IMR-90 (cell line): ENCODE data around the gene SLC25A26. TPM values are rescaled to one million over a fixed set of nuclear protein-coding genes. Genes with fewer than 3 reads are reported as not detected.

ENCODE experiments used
- ATAC-seq: fragments of 200-7000 bp; cut with Tn5 transposase; 2 replicates; pipeline ENCODE4 v1.9.1; 2020; ENCODE audit warnings: low read depth, mild to moderate bottlenecking, moderate library complexity
- BruUV-seq: library from RNA; stranded (reverse); fragments of 400-500 nt; replicated peaks from 2 replicates; lab custom pipeline; 2021; lab: Mats Ljungman, UMichigan
- CTCF ChIA-PET: fragments of 300-600 bp; formaldehyde crosslinking; extraction: SDS; loops from one replicate; lab custom pipeline; 2021; ENCODE audit warnings: antibody characterized with exemption; lab: Yijun Ruan, JAX
- POLR2A ChIA-PET: fragments of 300-600 bp; sonication (Branson Sonifier 250); formaldehyde crosslinking; loops from one replicate; lab custom pipeline; 2022; ENCODE audit warnings: antibody characterized with exemption; ENCODE audit not compliant: unreplicated experiment; lab: Charles Lee
- DNase-seq: peaks from one replicate; pipeline ENCODE4 v3.0.0; 2013
- H2AFZ ChIP-seq: replicated peaks from 2 replicates; pipeline ENCODE3; 2013; ENCODE audit warnings: low read length, mild to moderate bottlenecking; ENCODE audit not compliant: poor library complexity
- H2AK5ac ChIP-seq: 2 replicates; pipeline ENCODE4 v1.6.1; 2013; ENCODE audit warnings: low read depth, low read length, inconsistent platforms
- H2AK9ac ChIP-seq: replicated peaks from 2 replicates; pipeline ENCODE3; 2013; ENCODE audit warnings: mild to moderate bottlenecking, low read depth, low read length, moderate library complexity; ENCODE audit not compliant: poor library complexity
- H2BK120ac ChIP-seq: 2 replicates; pipeline ENCODE4 v1.6.1; 2013; ENCODE audit warnings: low read depth, low read length, inconsistent platforms
- H2BK15ac ChIP-seq: 3 replicates; pipeline ENCODE4 v1.6.1; 2013; ENCODE audit warnings: low read depth, low read length, inconsistent platforms
- H2BK20ac ChIP-seq: 2 replicates; pipeline ENCODE4 v1.6.1; 2013; ENCODE audit warnings: low read depth, mild to moderate bottlenecking, inconsistent platforms, low read length, moderate library complexity
- H2BK5ac ChIP-seq: 2 replicates; pipeline ENCODE4 v1.6.1; 2013; ENCODE audit warnings: mild to moderate bottlenecking, low read depth, low read length, inconsistent platforms; ENCODE audit not compliant: poor library complexity, severe bottlenecking
- H3K14ac ChIP-seq: replicated peaks from 2 replicates; pipeline ENCODE4 v1.6.1; 2013; ENCODE audit warnings: low read depth, low read length, inconsistent platforms
- H3K18ac ChIP-seq: 2 replicates; pipeline ENCODE4 v1.6.1; 2013; ENCODE audit warnings: low read depth, low read length, control low read depth
- H3K23ac ChIP-seq: 2 replicates; pipeline ENCODE4 v1.6.1; 2013; ENCODE audit warnings: low read depth, low read length, inconsistent platforms
- H3K27ac ChIP-seq: 2 replicates; pipeline ENCODE4 v1.5.1; 2013; ENCODE audit warnings: mild to moderate bottlenecking, control low read depth, low read length; ENCODE audit not compliant: insufficient read depth
- H3K27me3 ChIP-seq: 2 replicates; pipeline ENCODE4 v1.6.1; 2013; ENCODE audit warnings: low read length; ENCODE audit not compliant: control insufficient read depth, insufficient read depth
- H3K36me3 ChIP-seq: 2 replicates; pipeline ENCODE4 v1.6.1; 2013; ENCODE audit warnings: low read length, mixed read lengths; ENCODE audit not compliant: control insufficient read depth, insufficient read depth
- H3K4ac ChIP-seq: 2 replicates; pipeline ENCODE4 v1.6.1; 2013; ENCODE audit warnings: low read depth, low read length, inconsistent platforms
- H3K4me1 ChIP-seq: 2 replicates; pipeline ENCODE4 v1.6.1; 2013; ENCODE audit warnings: low read length, mixed read lengths; ENCODE audit not compliant: control insufficient read depth, insufficient read depth
- H3K4me2 ChIP-seq: 2 replicates; pipeline ENCODE4 v1.6.1; 2013; ENCODE audit warnings: low read depth, mild to moderate bottlenecking, control low read depth, low read length, moderate library complexity
- H3K4me3 ChIP-seq: 2 replicates; pipeline ENCODE4 v1.5.1; 2013; ENCODE audit warnings: low read depth, mild to moderate bottlenecking, control low read depth, low read length, moderate library complexity; ENCODE audit not compliant: insufficient read depth
- H3K56ac ChIP-seq: 2 replicates; pipeline ENCODE4 v1.6.1; 2013; ENCODE audit warnings: low read length, inconsistent platforms; ENCODE audit not compliant: insufficient read depth; ENCODE audit errors: extremely low read depth
- H3K79me1 ChIP-seq, 2 experiments: 2 replicates each; pipeline ENCODE4 v1.6.1; 2013; ENCODE audit warnings: low read length in 2 of 2, inconsistent platforms in 1 of 2, low read depth in 1 of 2
- H3K9ac ChIP-seq: 2 replicates; pipeline ENCODE4 v1.6.1; 2013; ENCODE audit warnings: low read depth, low read length, control low read depth
- H3K9me1 ChIP-seq: 2 replicates; pipeline ENCODE4 v1.6.1; 2013; ENCODE audit warnings: low read length, inconsistent platforms; ENCODE audit not compliant: insufficient read depth
- H3K9me3 ChIP-seq: 2 replicates; pipeline ENCODE4 v1.6.1; 2013; ENCODE audit warnings: low read length; ENCODE audit not compliant: control insufficient read depth, insufficient read depth
- H4K20me1 ChIP-seq: 2 replicates; pipeline ENCODE4 v1.6.1; 2013; ENCODE audit warnings: low read length, inconsistent platforms; ENCODE audit not compliant: insufficient read depth
- H4K5ac ChIP-seq: 2 replicates; pipeline ENCODE4 v1.6.1; 2013; ENCODE audit warnings: mild to moderate bottlenecking, low read depth, low read length, control low read depth
- H4K8ac ChIP-seq, 2 experiments: 2 replicates each; pipeline ENCODE4 v1.6.1; 2013; ENCODE audit warnings: low read depth in 2 of 2, low read length in 2 of 2, control low read depth in 1 of 2, inconsistent platforms in 1 of 2
- H4K91ac ChIP-seq: 2 replicates; pipeline ENCODE4 v1.6.1; 2013; ENCODE audit warnings: low read depth, low read length, inconsistent platforms; ENCODE audit not compliant: insufficient read depth
- BHLHE40 ChIP-seq: fragments of 150-350 bp; IDR thresholded peaks from 2 replicates; pipeline ENCODE4 v1.6.1; 2016; ENCODE audit warnings: mild to moderate bottlenecking, low read depth, low read length
- CEBPB ChIP-seq: IDR thresholded peaks from 2 replicates; pipeline ENCODE4 v1.6.1; 2012; ENCODE audit warnings: low read depth, low read length, improper control_type of control experiment
- CHD1 ChIP-seq: IDR thresholded peaks from 2 replicates; pipeline ENCODE4 v1.6.1; 2012; ENCODE audit warnings: low read depth, low read length, improper control_type of control experiment
- FOS ChIP-seq: fragments of 150-350 bp; IDR thresholded peaks from 2 replicates; pipeline ENCODE4 v1.6.1; 2016; ENCODE audit warnings: low read depth, low read length
- MAFK ChIP-seq: IDR thresholded peaks from 2 replicates; pipeline ENCODE4 v1.6.1; 2012; ENCODE audit warnings: low read depth, low read length, improper control_type of control experiment
- MAZ ChIP-seq: IDR thresholded peaks from 2 replicates; pipeline ENCODE4 v1.6.1; 2012; ENCODE audit warnings: low read depth, mild to moderate bottlenecking, low read length, improper control_type of control experiment, moderate library complexity, borderline replicate concordance
- MXI1 ChIP-seq: IDR thresholded peaks from 2 replicates; pipeline ENCODE4 v1.6.1; 2012; ENCODE audit warnings: low read depth, mild to moderate bottlenecking, low read length, moderate library complexity, borderline replicate concordance
- NFE2L2 ChIP-seq: fragments of 150-350 bp; IDR thresholded peaks from 2 replicates; pipeline ENCODE4 v1.6.1; 2016; ENCODE audit warnings: low read depth, mild to moderate bottlenecking, low read length
- POLR2A ChIP-seq: IDR thresholded peaks from 2 replicates; pipeline ENCODE4 v1.6.1; 2012; ENCODE audit warnings: mild to moderate bottlenecking, low read depth, low read length
- RAD21 ChIP-seq: IDR thresholded peaks from 2 replicates; pipeline ENCODE4 v1.6.1; 2012; ENCODE audit warnings: low read length, improper control_type of control experiment
- RCOR1 ChIP-seq: IDR thresholded peaks from 2 replicates; pipeline ENCODE4 v1.6.1; 2012; ENCODE audit warnings: mild to moderate bottlenecking, low read length, improper control_type of control experiment; ENCODE audit not compliant: insufficient replicate concordance
- RFX5 ChIP-seq: IDR thresholded peaks from 2 replicates; pipeline ENCODE4 v1.8.0; 2012; ENCODE audit warnings: low read depth, mild to moderate bottlenecking, low read length, moderate library complexity
- SMC3 ChIP-seq: fragments of 150-350 bp; IDR thresholded peaks from 2 replicates; pipeline ENCODE4 v1.6.1; 2016; ENCODE audit warnings: low read depth, mild to moderate bottlenecking, antibody characterized with exemption, low read length, moderate library complexity
- WGBS, 2 experiments: methylation state at CpG; one replicate each; pipeline versions ENCODE4 v1.1.5 to v1.1.7; 2013; ENCODE audit warnings: missing lambda C conversion rate in 2 of 2; ENCODE audit not compliant: insufficient read length in 1 of 2; ENCODE audit errors: extremely low coverage in 2 of 2; 5-methylcytosine and 5-hydroxymethylcytosine counted together
- dilution Hi-C: fragments of 300-500 bp; cut with HindIII; formaldehyde crosslinking; loops from one replicate; pipeline ENCODE4 v1.14.3; 2018; ENCODE audit warnings: low sequenced_read_pairs; ENCODE audit not compliant: unreplicated experiment
- in situ Hi-C: fragments of 300-500 bp; cut with MboI; formaldehyde crosslinking; loops from 3 replicates; pipeline ENCODE4 v1.14.3; 2019; ENCODE audit warnings: low sequenced_read_pairs, inconsistent platforms, mixed read lengths
- intact Hi-C: fragments of 100-400 bp; cut with micrococcal nuclease; formaldehyde crosslinking; loops from 2 replicates; pipeline ENCODE4 v1.10.0; 2022
- polyA plus RNA-seq, 3 experiments: library from polyadenylated mRNA; depleted of rRNA; stranded (reverse); fragments of >200 nt; gene quantifications; 2 replicates each; pipeline ENCODE4 v1.2.3, GENCODE V29; 2012; ENCODE audit warnings: low replicate concordance in 1 of 3
- total RNA-seq: library from RNA; depleted of rRNA; stranded (reverse); fragments of >200 nt; gene quantifications from 2 replicates; pipeline ENCODE4 v1.2.3, GENCODE V29; 2012
- TF ChIP-seq, protein P1 (sequence below): fragments of 150-350 bp; IDR thresholded peaks from 2 replicates; pipeline ENCODE4 v1.6.1; 2017; ENCODE audit warnings: mild to moderate bottlenecking, antibody characterized with exemption, low read length, low read depth
- TF ChIP-seq, protein P2 (sequence below): conservative IDR thresholded peaks from 2 replicates; pipeline ENCODE4 v1.5.1; 2012; ENCODE audit warnings: mild to moderate bottlenecking, low read depth, low read length, improper control_type of control experiment
- TF ChIP-seq, protein P3 (sequence below): fragments of 150-350 bp; IDR thresholded peaks from 2 replicates; pipeline ENCODE4 v1.6.1; 2016; ENCODE audit warnings: low read depth, mild to moderate bottlenecking, low read length, moderate library complexity, borderline replicate concordance

SLC25A26 gene
- total and polyA plus RNA-seq, 2 of the 4 experiments (the other 2 are of a cell fraction), result 10.9 to 12.7 TPM

DNA sequence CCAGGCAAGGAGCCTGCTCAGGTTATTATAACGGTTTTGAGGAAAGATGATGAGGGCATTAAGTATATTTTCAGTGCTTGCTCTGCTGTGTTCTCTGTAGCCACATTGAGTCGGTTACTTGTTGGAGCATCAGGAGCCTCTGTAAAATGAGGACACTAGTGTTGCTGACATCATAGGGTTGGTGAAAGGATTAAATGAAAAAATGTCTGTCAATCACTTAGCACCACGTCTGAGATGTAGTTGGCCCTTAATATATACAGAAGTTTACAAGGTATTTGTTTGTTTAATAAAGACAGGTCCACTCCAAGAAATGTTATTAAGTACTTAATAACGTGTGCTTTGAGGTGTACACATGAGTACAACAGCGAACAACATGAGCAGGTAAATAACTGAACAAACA, 735 bp upstream of the SLC25A26 start:
- intact Hi-C loops (no loop called here), dilution Hi-C loops (no loop called here), in situ Hi-C loops (no loop called here)
- Histone ChIP-seq H3K4me3 (no peak overlapping the region), H3K18ac (no peak overlapping the region), H3K79me1 (peaks cover 11% of the 10 kb centered on the region in 2 experiments; a peak in 3 of 4 replicates), H3K9ac (no peak overlapping the region), H3K27me3 (peaks cover 4% of the 10 kb centered on the region), H3K4ac (no peak overlapping the region), H3K9me3 (no peaks in the 10 kb centered on the region), H3K14ac (no peak overlapping the region), H3K56ac (no peak overlapping the region), H4K91ac (no peak overlapping the region), H2AK9ac (no peak overlapping the region), H3K36me3 (no peaks in the 10 kb centered on the region), H3K4me2 (peak overlapping the region; percentile 51; the same call in 1 of the 2 replicates), H3K23ac (no peak overlapping the region), H2AFZ (no peak overlapping the region), H2BK5ac (no peak overlapping the region), H4K20me1 (no peaks in the 10 kb centered on the region; the same call in 1 of the 2 replicates), H2BK15ac (no peak overlapping the region), H3K4me1 (no peaks in the 10 kb centered on the region), H4K5ac (no peak overlapping the region), H3K27ac (no peak overlapping the region), H2BK120ac (no peak overlapping the region), H2AK5ac (no peak overlapping the region), H3K9me1 (no peaks in the 10 kb centered on the region), H4K8ac (no peak overlapping the region), H2BK20ac (no peak overlapping the region)
- DNase-seq (no peak), ATAC-seq (no peak)
- WGBS, 2 experiments, result no CpG with 5 or more reads among the region's 5 CpGs
- ChIA-PET POLR2A (no interaction called here), CTCF (no interaction called here)
- no TSS peak for BruUV-seq
- TF ChIP-seq SMC3, result no peak
- TF ChIP-seq MAFK, result no peak
- TF ChIP-seq MXI1, result no peak
- no peak for TF ChIP-seq CHD1
- no peak for TF ChIP-seq NFE2L2
- no peak for TF ChIP-seq MAZ
- no peak for TF ChIP-seq POLR2A
- TF ChIP-seq, protein P1, sequence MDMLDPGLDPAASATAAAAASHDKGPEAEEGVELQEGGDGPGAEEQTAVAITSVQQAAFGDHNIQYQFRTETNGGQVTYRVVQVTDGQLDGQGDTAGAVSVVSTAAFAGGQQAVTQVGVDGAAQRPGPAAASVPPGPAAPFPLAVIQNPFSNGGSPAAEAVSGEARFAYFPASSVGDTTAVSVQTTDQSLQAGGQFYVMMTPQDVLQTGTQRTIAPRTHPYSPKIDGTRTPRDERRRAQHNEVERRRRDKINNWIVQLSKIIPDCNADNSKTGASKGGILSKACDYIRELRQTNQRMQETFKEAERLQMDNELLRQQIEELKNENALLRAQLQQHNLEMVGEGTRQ, result no peak
- TF ChIP-seq FOS, result no peak
- no peak for TF ChIP-seq BHLHE40
- TF ChIP-seq RAD21, result no peak
- no peak for TF ChIP-seq RFX5
- no peak for TF ChIP-seq CEBPB
- TF ChIP-seq, protein P2, sequence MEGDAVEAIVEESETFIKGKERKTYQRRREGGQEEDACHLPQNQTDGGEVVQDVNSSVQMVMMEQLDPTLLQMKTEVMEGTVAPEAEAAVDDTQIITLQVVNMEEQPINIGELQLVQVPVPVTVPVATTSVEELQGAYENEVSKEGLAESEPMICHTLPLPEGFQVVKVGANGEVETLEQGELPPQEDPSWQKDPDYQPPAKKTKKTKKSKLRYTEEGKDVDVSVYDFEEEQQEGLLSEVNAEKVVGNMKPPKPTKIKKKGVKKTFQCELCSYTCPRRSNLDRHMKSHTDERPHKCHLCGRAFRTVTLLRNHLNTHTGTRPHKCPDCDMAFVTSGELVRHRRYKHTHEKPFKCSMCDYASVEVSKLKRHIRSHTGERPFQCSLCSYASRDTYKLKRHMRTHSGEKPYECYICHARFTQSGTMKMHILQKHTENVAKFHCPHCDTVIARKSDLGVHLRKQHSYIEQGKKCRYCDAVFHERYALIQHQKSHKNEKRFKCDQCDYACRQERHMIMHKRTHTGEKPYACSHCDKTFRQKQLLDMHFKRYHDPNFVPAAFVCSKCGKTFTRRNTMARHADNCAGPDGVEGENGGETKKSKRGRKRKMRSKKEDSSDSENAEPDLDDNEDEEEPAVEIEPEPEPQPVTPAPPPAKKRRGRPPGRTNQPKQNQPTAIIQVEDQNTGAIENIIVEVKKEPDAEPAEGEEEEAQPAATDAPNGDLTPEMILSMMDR, result no peak
- TF ChIP-seq, protein P3, sequence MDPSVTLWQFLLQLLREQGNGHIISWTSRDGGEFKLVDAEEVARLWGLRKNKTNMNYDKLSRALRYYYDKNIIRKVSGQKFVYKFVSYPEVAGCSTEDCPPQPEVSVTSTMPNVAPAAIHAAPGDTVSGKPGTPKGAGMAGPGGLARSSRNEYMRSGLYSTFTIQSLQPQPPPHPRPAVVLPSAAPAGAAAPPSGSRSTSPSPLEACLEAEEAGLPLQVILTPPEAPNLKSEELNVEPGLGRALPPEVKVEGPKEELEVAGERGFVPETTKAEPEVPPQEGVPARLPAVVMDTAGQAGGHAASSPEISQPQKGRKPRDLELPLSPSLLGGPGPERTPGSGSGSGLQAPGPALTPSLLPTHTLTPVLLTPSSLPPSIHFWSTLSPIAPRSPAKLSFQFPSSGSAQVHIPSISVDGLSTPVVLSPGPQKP, result no peak
- TF ChIP-seq RCOR1, result no peak
